ENCODE data around the gene PLCB1.

DNA sequence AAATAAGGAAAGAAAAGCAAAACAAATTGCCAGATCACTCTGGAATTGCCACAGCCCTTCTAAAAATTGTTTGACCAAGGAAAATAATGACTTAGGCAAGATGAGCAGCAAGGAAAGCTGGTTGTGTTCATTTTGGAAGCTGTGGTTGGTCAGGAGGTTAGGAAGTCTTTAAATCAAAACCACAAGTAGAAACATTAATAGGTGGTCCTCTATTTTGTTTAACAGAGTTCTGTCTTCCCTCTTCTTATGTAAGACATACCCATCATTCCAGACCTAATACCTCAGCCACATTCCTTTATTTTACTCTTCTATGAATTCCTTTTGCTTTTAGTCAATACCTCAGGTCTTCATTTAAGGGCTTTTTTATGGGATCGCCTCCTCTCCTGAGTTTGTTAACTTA, 514.6 kb downstream of the PLCB1 start:
- no peak for TF ChIP-seq EZH2 (IDR thresholded peaks at IDR 0.05)
- TF ChIP-seq POLR2AphosphoS5 (IDR thresholded peaks at IDR 0.05; ENCODE audit: borderline replicate concordance, low read depth, low read length), result no peak
- no peak for TF ChIP-seq FOXP2 (optimal IDR thresholded peaks at IDR 0.05; ENCODE audit: control extremely low read depth, extremely low read length, insufficient read depth)

Measured in SK-N-MC (cell line).